GM23248 (cell line): ENCODE data around the gene PDP2.

ENCODE experiments used
- EZH2 ChIP-seq: fragments of 200-600 bp; sonication (generic); IDR thresholded peaks from 2 replicates; pipeline ENCODE4 v1.6.1; 2018; ENCODE audit warnings: antibody characterized with exemption, mild to moderate bottlenecking; ENCODE audit not compliant: insufficient read depth, poor library complexity, severe bottlenecking
- EZH2phosphoT487 ChIP-seq: fragments of 200-600 bp; sonication (generic); IDR thresholded peaks from 2 replicates; pipeline ENCODE4 v1.6.1; 2018; ENCODE audit warnings: antibody characterized with exemption, moderate library complexity, mild to moderate bottlenecking, low read depth; ENCODE audit not compliant: insufficient read depth

DNA sequence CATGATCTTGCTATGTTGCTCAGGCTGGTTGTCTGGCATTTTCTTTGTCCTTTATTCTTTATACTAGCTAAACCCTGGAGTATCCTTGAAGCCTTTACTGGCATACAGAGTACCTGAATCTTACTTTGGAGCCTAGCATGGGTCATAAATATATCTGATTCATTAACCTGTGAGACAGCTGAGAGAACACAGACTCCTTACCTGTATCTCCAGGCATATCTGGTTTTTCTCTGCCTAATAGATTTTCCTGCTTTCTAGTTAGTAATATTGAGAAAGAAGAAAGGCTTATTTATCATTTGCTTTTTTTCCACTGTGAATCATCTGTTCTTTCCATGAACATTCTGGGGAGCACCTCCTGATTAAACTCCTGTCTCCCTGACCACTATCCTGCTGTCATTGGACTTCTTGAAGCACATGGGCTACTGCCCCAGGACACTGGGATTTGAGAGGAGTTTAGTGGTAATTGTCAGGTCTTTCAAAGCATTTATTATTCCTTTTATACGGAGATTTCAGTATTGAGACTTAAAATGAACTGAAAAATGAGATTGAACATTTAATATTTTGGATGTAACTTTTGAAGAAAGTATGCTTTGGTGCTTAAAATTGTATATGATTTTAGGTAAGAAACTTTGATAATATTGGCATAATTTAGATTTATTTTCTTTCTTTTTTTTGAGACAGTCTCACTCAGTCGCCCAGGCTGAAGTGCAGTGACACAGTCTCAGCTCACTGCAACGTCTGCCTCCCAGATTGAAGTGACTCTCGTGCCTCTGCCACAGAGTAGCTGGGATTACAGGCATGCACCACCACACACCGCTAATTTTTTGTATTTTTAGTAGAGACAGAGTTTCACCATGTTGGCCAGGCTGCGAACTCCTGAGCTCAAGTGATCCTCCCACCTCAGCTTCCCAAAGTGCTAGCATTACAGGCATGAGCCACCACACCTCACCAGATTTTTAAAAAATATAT, 8.6 kb downstream of the PDP2 start:
- TF ChIP-seq EZH2 (no peak), EZH2phosphoT487 (no peak)
